ENCODE measurements around the gene CYP3A4.

DNA sequence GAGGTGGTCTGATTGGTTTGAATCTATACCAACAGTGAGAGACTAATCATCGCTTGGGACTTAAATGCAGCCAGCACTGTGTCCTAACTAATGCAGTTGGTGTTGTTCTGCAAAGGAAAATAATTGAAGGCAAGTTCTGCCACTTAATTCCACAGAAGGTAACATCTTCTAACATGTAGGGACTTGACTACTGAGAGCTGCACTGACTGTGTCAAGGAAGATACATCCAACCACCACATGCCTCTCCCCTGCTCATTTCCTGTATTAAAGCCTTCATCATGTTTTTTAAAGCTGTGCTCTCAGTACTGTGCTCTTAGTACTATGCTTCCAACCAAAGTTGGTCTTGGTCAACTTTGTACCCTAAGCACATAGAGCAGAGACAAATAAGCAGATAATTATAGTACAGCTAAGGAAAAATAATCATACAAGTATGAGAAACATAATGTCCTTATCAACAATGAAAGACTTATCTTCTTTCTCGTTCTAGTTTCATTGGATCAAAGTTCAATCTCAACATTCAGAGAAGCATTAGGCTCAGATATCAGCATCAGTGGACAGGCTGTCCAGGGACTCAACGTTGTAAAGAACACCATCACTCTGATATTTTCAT lies 2.8 kb upstream of the CYP3A4 start:
- TF ChIP-seq, protein P1, sequence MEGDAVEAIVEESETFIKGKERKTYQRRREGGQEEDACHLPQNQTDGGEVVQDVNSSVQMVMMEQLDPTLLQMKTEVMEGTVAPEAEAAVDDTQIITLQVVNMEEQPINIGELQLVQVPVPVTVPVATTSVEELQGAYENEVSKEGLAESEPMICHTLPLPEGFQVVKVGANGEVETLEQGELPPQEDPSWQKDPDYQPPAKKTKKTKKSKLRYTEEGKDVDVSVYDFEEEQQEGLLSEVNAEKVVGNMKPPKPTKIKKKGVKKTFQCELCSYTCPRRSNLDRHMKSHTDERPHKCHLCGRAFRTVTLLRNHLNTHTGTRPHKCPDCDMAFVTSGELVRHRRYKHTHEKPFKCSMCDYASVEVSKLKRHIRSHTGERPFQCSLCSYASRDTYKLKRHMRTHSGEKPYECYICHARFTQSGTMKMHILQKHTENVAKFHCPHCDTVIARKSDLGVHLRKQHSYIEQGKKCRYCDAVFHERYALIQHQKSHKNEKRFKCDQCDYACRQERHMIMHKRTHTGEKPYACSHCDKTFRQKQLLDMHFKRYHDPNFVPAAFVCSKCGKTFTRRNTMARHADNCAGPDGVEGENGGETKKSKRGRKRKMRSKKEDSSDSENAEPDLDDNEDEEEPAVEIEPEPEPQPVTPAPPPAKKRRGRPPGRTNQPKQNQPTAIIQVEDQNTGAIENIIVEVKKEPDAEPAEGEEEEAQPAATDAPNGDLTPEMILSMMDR (conservative IDR thresholded peaks at IDR 0.05 in 1 of 2, IDR thresholded peaks at IDR 0.05 in 1 of 2; ENCODE audit: low read depth in 1 of 2, low read length in 2 of 2) = no peak
- no peak for TF ChIP-seq EZH2 (IDR thresholded peaks at IDR 0.05; ENCODE audit: low read length, missing control alignments)
